GM23248 (cell line): ENCODE measurements around the gene KCNIP1.

ENCODE experiments used
- EZH2 ChIP-seq: fragments of 200-600 bp; sonication (generic); IDR thresholded peaks from 2 replicates; pipeline ENCODE4 v1.6.1; 2018; ENCODE audit warnings: antibody characterized with exemption, mild to moderate bottlenecking; ENCODE audit not compliant: insufficient read depth, poor library complexity, severe bottlenecking
- EZH2phosphoT487 ChIP-seq: fragments of 200-600 bp; sonication (generic); IDR thresholded peaks from 2 replicates; pipeline ENCODE4 v1.6.1; 2018; ENCODE audit warnings: antibody characterized with exemption, moderate library complexity, mild to moderate bottlenecking, low read depth; ENCODE audit not compliant: insufficient read depth

DNA sequence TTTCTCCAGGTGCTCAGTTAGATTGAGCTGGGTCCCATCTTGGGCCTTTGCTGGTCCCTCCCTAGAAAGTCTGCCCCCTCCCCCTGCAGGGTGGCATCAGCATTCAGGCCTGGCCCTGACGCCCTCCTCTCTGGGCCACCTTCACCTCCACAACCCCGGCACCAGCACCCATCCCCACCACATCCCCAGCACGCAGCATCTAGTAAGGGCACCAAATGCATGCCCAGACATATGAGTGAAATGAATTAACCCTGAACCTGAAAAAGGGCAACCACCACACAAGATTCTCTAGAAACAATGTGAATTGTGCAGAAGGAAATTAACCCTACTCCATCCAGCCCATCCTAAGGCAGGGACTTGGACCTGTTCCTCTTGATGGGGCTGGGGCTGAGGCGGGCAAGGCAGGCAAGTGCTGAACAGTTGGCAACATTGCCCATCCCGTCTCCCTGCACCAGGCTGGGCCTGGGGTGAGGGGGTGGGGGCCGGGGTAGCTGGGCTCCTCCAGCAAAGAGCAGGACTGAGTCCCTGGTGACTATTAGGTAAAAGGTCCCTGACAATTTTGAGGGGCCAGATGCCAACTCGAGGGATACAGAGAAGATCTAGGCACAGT lies 125.9 kb downstream of the KCNIP1 start:
- TF ChIP-seq EZH2, result no peak
- TF ChIP-seq EZH2phosphoT487, result no peak
